HL-60 (cell line): ENCODE results near the gene FAM234A.

Experiments
- DNase-seq, 2 experiments: peaks; one replicate each; pipeline ENCODE4 v3.0.0-alpha.2; 2010 to 2020; ENCODE audit warnings: low read depth in 1 of 2, low spot score in 1 of 2
- H3K27ac ChIP-seq: fragments of 250-450 bp; sonication (Bioruptor Pico); replicated peaks from 2 replicates; pipeline ENCODE4 v1.5.1; 2020; ENCODE audit warnings: mild to moderate bottlenecking, moderate library complexity
- H3K27me3 ChIP-seq: fragments of 250-450 bp; sonication (Bioruptor Pico); 2 replicates; pipeline ENCODE4 v1.5.1; 2021; ENCODE audit warnings: mild to moderate bottlenecking, moderate library complexity; ENCODE audit not compliant: insufficient read depth, poor library complexity, severe bottlenecking
- H3K4me3 ChIP-seq: replicated peaks from 2 replicates; pipeline ENCODE4 v1.5.1; 2011; ENCODE audit warnings: mild to moderate bottlenecking, control low read depth, low read length; ENCODE audit not compliant: insufficient read depth
- GABPA ChIP-seq: IDR thresholded peaks from 2 replicates; pipeline ENCODE4 v1.6.1; 2012; ENCODE audit warnings: low read depth
- POLR2AphosphoS5 ChIP-seq: IDR thresholded peaks from 2 replicates; pipeline ENCODE4 v1.6.1; 2012; ENCODE audit warnings: low read depth
- SPI1 ChIP-seq: IDR thresholded peaks from 2 replicates; pipeline ENCODE4 v1.6.1; 2012; ENCODE audit warnings: low read depth, mild to moderate bottlenecking, borderline replicate concordance
- TF ChIP-seq, protein P1 (sequence below): IDR thresholded peaks from one replicate; pipeline ENCODE4 v1.5.1; 2011; ENCODE audit warnings: low read length, control low read depth, inconsistent platforms; ENCODE audit not compliant: insufficient read depth
- TF ChIP-seq, protein P2 (sequence below): IDR thresholded peaks from 2 replicates; pipeline ENCODE4 v1.6.1; 2012; ENCODE audit warnings: low read depth; ENCODE audit not compliant: insufficient replicate concordance

The FAM234A gene

DNA sequence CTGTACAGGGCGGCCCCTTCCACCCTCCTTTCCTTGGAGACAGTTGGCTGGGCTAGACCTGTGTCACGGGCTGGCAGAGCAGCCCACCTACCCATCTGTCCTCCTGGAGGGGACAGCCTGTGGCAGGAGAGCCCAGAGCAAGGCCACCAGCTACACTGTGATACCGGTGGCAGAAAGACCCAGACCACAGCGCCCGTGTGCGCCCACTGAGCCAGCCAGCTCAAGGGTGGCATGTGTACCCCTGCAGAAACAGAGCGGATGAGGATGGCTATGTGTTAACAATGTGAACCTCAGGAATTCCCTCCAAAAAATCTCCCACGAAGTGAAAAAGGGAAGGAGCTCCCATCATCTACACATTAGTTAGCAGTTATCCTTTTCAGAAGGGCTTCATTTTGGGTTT lies 47.3 kb upstream of the FAM234A start:
- Histone ChIP-seq H3K27me3 (no peaks in the 10 kb centered on the region), H3K27ac (no peak overlapping the region), H3K4me3 (no peak overlapping the region)
- TF ChIP-seq, protein P1, sequence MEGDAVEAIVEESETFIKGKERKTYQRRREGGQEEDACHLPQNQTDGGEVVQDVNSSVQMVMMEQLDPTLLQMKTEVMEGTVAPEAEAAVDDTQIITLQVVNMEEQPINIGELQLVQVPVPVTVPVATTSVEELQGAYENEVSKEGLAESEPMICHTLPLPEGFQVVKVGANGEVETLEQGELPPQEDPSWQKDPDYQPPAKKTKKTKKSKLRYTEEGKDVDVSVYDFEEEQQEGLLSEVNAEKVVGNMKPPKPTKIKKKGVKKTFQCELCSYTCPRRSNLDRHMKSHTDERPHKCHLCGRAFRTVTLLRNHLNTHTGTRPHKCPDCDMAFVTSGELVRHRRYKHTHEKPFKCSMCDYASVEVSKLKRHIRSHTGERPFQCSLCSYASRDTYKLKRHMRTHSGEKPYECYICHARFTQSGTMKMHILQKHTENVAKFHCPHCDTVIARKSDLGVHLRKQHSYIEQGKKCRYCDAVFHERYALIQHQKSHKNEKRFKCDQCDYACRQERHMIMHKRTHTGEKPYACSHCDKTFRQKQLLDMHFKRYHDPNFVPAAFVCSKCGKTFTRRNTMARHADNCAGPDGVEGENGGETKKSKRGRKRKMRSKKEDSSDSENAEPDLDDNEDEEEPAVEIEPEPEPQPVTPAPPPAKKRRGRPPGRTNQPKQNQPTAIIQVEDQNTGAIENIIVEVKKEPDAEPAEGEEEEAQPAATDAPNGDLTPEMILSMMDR = no peak
- TF ChIP-seq POLR2AphosphoS5 (no peak), SPI1 (no peak), GABPA (no peak)
- TF ChIP-seq, protein P2, sequence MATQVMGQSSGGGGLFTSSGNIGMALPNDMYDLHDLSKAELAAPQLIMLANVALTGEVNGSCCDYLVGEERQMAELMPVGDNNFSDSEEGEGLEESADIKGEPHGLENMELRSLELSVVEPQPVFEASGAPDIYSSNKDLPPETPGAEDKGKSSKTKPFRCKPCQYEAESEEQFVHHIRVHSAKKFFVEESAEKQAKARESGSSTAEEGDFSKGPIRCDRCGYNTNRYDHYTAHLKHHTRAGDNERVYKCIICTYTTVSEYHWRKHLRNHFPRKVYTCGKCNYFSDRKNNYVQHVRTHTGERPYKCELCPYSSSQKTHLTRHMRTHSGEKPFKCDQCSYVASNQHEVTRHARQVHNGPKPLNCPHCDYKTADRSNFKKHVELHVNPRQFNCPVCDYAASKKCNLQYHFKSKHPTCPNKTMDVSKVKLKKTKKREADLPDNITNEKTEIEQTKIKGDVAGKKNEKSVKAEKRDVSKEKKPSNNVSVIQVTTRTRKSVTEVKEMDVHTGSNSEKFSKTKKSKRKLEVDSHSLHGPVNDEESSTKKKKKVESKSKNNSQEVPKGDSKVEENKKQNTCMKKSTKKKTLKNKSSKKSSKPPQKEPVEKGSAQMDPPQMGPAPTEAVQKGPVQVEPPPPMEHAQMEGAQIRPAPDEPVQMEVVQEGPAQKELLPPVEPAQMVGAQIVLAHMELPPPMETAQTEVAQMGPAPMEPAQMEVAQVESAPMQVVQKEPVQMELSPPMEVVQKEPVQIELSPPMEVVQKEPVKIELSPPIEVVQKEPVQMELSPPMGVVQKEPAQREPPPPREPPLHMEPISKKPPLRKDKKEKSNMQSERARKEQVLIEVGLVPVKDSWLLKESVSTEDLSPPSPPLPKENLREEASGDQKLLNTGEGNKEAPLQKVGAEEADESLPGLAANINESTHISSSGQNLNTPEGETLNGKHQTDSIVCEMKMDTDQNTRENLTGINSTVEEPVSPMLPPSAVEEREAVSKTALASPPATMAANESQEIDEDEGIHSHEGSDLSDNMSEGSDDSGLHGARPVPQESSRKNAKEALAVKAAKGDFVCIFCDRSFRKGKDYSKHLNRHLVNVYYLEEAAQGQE = no peak
- DNase-seq = no peak

DNA sequence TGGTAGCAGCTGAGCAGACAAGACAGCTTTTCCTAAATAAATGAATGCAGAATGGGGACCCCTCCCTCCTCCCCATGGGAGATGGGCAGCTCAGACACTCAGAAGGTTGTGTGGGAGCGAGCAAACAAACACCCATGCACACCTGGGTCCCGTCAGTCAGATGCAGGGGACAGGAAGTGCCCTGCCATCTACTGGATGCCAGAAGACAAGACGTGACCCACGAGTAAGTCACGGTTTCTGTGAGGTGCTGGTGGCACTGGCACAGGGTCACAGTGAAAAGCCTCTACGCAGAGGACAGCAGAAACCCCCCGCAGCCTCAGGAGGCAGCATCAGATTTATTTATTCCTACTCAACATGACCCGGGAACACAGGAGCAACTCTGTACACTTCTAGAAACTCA lies 45.9 kb upstream of the FAM234A start:
- TF ChIP-seq SPI1 (no peak), GABPA (no peak), POLR2AphosphoS5 (no peak)
- TF ChIP-seq, protein P2 = no peak
- TF ChIP-seq, protein P1 = no peak
- Histone ChIP-seq H3K27me3 (no peaks in the 10 kb centered on the region), H3K27ac (no peak overlapping the region), H3K4me3 (no peak overlapping the region)
- no peak for DNase-seq

DNA sequence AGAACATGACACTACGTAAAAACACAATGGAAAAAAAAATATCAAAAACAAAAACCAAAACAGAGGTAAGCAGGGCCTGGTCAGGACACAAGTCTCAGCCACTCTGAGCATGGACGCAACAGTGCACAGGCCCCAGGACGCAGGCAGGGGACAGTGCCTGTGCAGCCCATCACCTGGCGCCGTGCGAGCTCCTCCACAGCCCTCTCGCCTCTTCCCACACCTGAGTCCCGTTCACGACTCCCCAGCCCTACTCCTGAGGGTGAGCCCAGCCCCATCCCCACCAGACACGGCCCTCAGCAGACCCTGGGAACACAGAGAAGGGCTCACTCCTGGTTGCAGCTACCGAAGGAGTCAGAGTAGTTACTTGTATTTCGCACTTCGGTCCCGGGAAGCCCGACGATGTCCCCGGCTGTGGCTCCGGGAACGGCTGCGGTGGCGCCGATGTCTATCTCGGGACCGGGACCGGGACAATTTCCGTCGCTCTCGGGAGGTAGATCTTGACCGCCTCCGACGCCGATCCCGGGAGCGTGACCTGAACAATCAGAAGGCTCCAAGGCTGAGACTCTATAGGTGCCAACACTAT lies 44.9 kb upstream of the FAM234A start:
- DNase-seq = no peak
- TF ChIP-seq, protein P1 = no peak
- no peak for TF ChIP-seq SPI1
- TF ChIP-seq POLR2AphosphoS5 = no peak
- TF ChIP-seq, protein P2 = no peak
- Histone ChIP-seq H3K27me3 (no peaks in the 10 kb centered on the region), H3K4me3 (no peak overlapping the region), H3K27ac (no peak overlapping the region)
